HEK293 (cell line): ENCODE results near the gene CORT.

Experiments used
- GLI4 ChIP-seq: fragments of 450-650 bp; formaldehyde crosslinking; IDR thresholded peaks from 2 replicates; pipeline ENCODE4 v1.5.1; 2016; ENCODE audit warnings: missing biosample characterization, missing genetic modification characterization
- HOXC10 ChIP-seq: sonication (generic); formaldehyde crosslinking; IDR thresholded peaks from 2 replicates; pipeline ENCODE4 v1.8.1; 2023; ENCODE audit warnings: mild to moderate bottlenecking, missing genetic modification reagents
- HOXD13 ChIP-seq: sonication (generic); formaldehyde crosslinking; IDR thresholded peaks from 2 replicates; pipeline ENCODE4 v1.8.0; 2022; ENCODE audit warnings: missing genetic modification reagents, borderline replicate concordance
- KLF1 ChIP-seq: fragments of 450-650 bp; formaldehyde crosslinking; IDR thresholded peaks from 2 replicates; pipeline ENCODE4 v1.5.1; 2016; ENCODE audit warnings: missing biosample characterization, missing genetic modification characterization
- MEIS1 ChIP-seq: sonication (generic); formaldehyde crosslinking; IDR thresholded peaks from 2 replicates; pipeline ENCODE4 v1.8.1; 2022; ENCODE audit warnings: missing genetic modification reagents, mild to moderate bottlenecking, borderline replicate concordance
- MZF1 ChIP-seq: fragments of 450-650 bp; formaldehyde crosslinking; IDR thresholded peaks from 2 replicates; pipeline ENCODE4 v1.5.1; 2017; ENCODE audit warnings: missing biosample characterization, missing genetic modification characterization, borderline replicate concordance
- SP2 ChIP-seq: fragments of 450-650 bp; formaldehyde crosslinking; IDR thresholded peaks from 2 replicates; pipeline ENCODE4 v1.5.1; 2016; ENCODE audit warnings: missing biosample characterization, missing genetic modification characterization
- SP3 ChIP-seq: fragments of 450-650 bp; formaldehyde crosslinking; IDR thresholded peaks from 2 replicates; pipeline ENCODE4 v1.5.1; 2016; ENCODE audit warnings: missing biosample characterization, missing genetic modification characterization
- TRIM28 ChIP-seq: IDR thresholded peaks from 2 replicates; pipeline ENCODE4 v1.6.1; 2011; ENCODE audit warnings: low read length, control low read depth, borderline replicate concordance
- WT1 ChIP-seq: fragments of 450-650 bp; formaldehyde crosslinking; IDR thresholded peaks from 2 replicates; pipeline ENCODE4 v1.5.1; 2016; ENCODE audit warnings: missing biosample characterization, missing genetic modification characterization
- ZBTB7A ChIP-seq: fragments of 450-650 bp; formaldehyde crosslinking; IDR thresholded peaks from 2 replicates; pipeline ENCODE4 v1.5.1; 2016; ENCODE audit warnings: low read depth, missing biosample characterization, missing genetic modification characterization
- ZFHX2 ChIP-seq: fragments of 450-650 bp; formaldehyde crosslinking; conservative IDR thresholded peaks from 2 replicates; pipeline ENCODE4 v1.5.1; 2016; ENCODE audit warnings: missing biosample characterization, missing genetic modification characterization
- ZIC2 ChIP-seq: fragments of 450-650 bp; formaldehyde crosslinking; IDR thresholded peaks from 2 replicates; pipeline ENCODE4 v1.5.1; 2016; ENCODE audit warnings: missing biosample characterization, missing genetic modification characterization
- ZNF121 ChIP-seq: fragments of 450-650 bp; formaldehyde crosslinking; IDR thresholded peaks from 2 replicates; pipeline ENCODE4 v1.5.1; 2016; ENCODE audit warnings: missing biosample characterization, missing genetic modification characterization
- ZNF140 ChIP-seq: fragments of 450-650 bp; formaldehyde crosslinking; IDR thresholded peaks from 2 replicates; pipeline ENCODE4 v1.5.1; 2016; ENCODE audit warnings: missing biosample characterization, missing genetic modification characterization
- ZNF169 ChIP-seq: fragments of 450-650 bp; formaldehyde crosslinking; IDR thresholded peaks from 2 replicates; pipeline ENCODE4 v1.5.1; 2016; ENCODE audit warnings: missing biosample characterization, missing genetic modification characterization
- ZNF19 ChIP-seq: fragments of 450-650 bp; formaldehyde crosslinking; IDR thresholded peaks from 2 replicates; pipeline ENCODE4; 2016; ENCODE audit warnings: missing biosample characterization, missing genetic modification characterization, low read depth
- ZNF2 ChIP-seq: fragments of 450-650 bp; formaldehyde crosslinking; IDR thresholded peaks from 2 replicates; pipeline ENCODE4 v1.5.1; 2016; ENCODE audit warnings: missing biosample characterization, missing genetic modification characterization
- ZNF311 ChIP-seq: fragments of 450-650 bp; formaldehyde crosslinking; IDR thresholded peaks from 2 replicates; pipeline ENCODE4 v1.5.1; 2017; ENCODE audit warnings: missing biosample characterization, missing genetic modification characterization, borderline replicate concordance
- ZNF366 ChIP-seq: fragments of 450-650 bp; formaldehyde crosslinking; conservative IDR thresholded peaks from 2 replicates; pipeline ENCODE4 v1.5.1; 2016; ENCODE audit warnings: missing biosample characterization, missing genetic modification characterization
- ZNF37A ChIP-seq: fragments of 450-650 bp; IDR thresholded peaks from 2 replicates; pipeline ENCODE4 v1.5.1; 2018; ENCODE audit warnings: missing biosample characterization, missing genetic modification characterization
- ZNF416 ChIP-seq: fragments of 450-650 bp; formaldehyde crosslinking; IDR thresholded peaks from 2 replicates; pipeline ENCODE4 v1.5.1; 2016; ENCODE audit warnings: missing biosample characterization, missing genetic modification characterization
- ZNF423 ChIP-seq: fragments of 450-650 bp; formaldehyde crosslinking; IDR thresholded peaks from 2 replicates; pipeline ENCODE4 v1.5.1; 2016; ENCODE audit warnings: missing biosample characterization, missing genetic modification characterization
- ZNF514 ChIP-seq: fragments of 450-650 bp; formaldehyde crosslinking; IDR thresholded peaks from 2 replicates; pipeline ENCODE4 v1.5.1; 2016; ENCODE audit warnings: missing biosample characterization, missing genetic modification characterization
- ZNF548 ChIP-seq: fragments of 450-650 bp; formaldehyde crosslinking; IDR thresholded peaks from 2 replicates; pipeline ENCODE4 v1.5.1; 2016; ENCODE audit warnings: missing biosample characterization, missing genetic modification characterization
- ZNF560 ChIP-seq: fragments of 450-650 bp; formaldehyde crosslinking; IDR thresholded peaks from 2 replicates; pipeline ENCODE4 v1.5.1; 2017; ENCODE audit warnings: missing biosample characterization, missing genetic modification characterization, borderline replicate concordance
- ZXDB ChIP-seq: fragments of 450-650 bp; formaldehyde crosslinking; IDR thresholded peaks from 2 replicates; pipeline ENCODE4 v1.5.1; 2016; ENCODE audit warnings: missing biosample characterization, missing genetic modification characterization
- TF ChIP-seq, protein P1 (sequence below): fragments of 450-650 bp; formaldehyde crosslinking; IDR thresholded peaks from 2 replicates; pipeline ENCODE4 v1.5.1; 2016; ENCODE audit warnings: missing biosample characterization, missing genetic modification characterization, borderline replicate concordance
- TF ChIP-seq, protein P2 (sequence below): fragments of 450-650 bp; formaldehyde crosslinking; IDR thresholded peaks from 2 replicates; pipeline ENCODE4 v1.5.1; 2016; ENCODE audit warnings: missing biosample characterization, missing genetic modification characterization
- TF ChIP-seq, protein P3 (sequence below): fragments of 450-650 bp; formaldehyde crosslinking; IDR thresholded peaks from 2 replicates; pipeline ENCODE4 v1.5.1; 2017; ENCODE audit warnings: missing biosample characterization, missing genetic modification characterization
- TF ChIP-seq, protein P4 (sequence below): fragments of 450-650 bp; formaldehyde crosslinking; IDR thresholded peaks from 2 replicates; pipeline ENCODE4 v1.5.1; 2016; ENCODE audit warnings: missing biosample characterization, missing genetic modification characterization, low read depth

Gene CORT

DNA sequence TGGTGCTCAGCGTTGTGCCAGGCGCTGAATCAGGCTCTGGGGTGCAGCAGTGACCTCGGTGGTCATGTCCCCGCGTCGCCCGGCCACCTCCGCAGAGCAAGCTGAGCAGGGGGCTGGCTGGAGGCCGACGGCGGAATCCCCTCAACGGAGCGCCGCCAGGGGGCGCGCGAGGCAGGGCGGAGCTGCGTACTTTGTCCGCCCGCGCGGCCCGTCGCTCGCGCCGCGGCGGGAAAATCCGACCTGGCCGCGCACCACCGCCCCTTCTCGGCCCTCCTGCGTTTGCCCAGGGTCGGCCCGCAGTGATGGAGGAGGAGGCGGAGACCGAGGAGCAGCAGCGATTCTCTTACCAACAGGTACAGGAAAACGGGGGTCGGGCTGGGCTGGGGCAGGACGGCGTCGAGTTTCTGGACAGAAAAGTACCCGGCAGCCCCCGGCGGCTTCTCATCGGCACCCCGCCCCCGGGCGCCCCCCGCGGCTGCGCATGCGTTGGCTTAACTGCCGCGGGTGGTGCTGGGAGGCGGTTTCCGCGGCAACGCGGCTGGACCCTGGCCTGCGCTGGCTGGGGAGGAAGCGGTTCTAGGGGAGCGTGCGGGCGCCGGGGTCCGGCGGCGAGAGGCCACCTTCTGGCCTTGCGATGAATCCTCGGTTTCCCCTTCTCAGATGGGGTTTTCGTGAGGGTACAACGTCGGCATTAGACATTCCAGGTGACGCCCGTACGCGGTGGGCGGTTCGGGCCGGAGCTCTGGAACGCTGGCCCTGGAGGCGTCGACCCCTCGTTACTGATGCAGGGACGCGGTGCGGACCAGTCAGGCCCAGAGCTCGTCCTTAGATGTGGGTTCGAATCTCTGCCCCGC lies 19.4 kb upstream of the CORT start, which contains the start of gene CENPS (continued):
- TF ChIP-seq SP3 (tag by site-specific recombination): peak; percentile 74
- TF ChIP-seq SP2 (tag by site-specific recombination): peak; percentile 64
- TF ChIP-seq ZNF140: no peak
- peak; percentile 16 for TF ChIP-seq MZF1
- no peak for TF ChIP-seq ZNF19 (tag by site-specific recombination)
- TF ChIP-seq ZIC2 (tag by site-specific recombination): peak; percentile 35
- no peak for TF ChIP-seq GLI4
- peak; percentile 85 for TF ChIP-seq ZNF2
- TF ChIP-seq, protein P1, sequence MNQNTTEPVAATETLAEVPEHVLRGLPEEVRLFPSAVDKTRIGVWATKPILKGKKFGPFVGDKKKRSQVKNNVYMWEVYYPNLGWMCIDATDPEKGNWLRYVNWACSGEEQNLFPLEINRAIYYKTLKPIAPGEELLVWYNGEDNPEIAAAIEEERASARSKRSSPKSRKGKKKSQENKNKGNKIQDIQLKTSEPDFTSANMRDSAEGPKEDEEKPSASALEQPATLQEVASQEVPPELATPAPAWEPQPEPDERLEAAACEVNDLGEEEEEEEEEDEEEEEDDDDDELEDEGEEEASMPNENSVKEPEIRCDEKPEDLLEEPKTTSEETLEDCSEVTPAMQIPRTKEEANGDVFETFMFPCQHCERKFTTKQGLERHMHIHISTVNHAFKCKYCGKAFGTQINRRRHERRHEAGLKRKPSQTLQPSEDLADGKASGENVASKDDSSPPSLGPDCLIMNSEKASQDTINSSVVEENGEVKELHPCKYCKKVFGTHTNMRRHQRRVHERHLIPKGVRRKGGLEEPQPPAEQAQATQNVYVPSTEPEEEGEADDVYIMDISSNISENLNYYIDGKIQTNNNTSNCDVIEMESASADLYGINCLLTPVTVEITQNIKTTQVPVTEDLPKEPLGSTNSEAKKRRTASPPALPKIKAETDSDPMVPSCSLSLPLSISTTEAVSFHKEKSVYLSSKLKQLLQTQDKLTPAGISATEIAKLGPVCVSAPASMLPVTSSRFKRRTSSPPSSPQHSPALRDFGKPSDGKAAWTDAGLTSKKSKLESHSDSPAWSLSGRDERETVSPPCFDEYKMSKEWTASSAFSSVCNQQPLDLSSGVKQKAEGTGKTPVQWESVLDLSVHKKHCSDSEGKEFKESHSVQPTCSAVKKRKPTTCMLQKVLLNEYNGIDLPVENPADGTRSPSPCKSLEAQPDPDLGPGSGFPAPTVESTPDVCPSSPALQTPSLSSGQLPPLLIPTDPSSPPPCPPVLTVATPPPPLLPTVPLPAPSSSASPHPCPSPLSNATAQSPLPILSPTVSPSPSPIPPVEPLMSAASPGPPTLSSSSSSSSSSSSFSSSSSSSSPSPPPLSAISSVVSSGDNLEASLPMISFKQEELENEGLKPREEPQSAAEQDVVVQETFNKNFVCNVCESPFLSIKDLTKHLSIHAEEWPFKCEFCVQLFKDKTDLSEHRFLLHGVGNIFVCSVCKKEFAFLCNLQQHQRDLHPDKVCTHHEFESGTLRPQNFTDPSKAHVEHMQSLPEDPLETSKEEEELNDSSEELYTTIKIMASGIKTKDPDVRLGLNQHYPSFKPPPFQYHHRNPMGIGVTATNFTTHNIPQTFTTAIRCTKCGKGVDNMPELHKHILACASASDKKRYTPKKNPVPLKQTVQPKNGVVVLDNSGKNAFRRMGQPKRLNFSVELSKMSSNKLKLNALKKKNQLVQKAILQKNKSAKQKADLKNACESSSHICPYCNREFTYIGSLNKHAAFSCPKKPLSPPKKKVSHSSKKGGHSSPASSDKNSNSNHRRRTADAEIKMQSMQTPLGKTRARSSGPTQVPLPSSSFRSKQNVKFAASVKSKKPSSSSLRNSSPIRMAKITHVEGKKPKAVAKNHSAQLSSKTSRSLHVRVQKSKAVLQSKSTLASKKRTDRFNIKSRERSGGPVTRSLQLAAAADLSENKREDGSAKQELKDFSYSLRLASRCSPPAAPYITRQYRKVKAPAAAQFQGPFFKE: no peak
- no peak for TF ChIP-seq HOXD13
- TF ChIP-seq ZBTB7A: peak; percentile 90; the same call in 1 of the 2 replicates
- TF ChIP-seq ZXDB (tag by site-specific recombination): peak; percentile 94
- TF ChIP-seq, protein P2, sequence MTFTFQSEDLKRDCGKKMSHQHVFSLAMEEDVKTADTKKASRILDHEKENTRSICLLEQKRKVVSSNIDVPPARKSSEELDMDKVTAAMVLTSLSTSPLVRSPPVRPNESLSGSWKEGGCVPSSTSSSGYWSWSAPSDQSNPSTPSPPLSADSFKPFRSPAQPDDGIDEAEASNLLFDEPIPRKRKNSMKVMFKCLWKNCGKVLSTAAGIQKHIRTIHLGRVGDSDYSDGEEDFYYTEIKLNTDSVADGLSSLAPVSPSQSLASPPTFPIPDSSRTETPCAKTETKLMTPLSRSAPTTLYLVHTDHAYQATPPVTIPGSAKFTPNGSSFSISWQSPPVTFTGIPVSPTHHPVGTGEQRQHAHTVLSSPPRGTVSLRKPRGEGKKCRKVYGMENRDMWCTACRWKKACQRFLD (tag by site-specific recombination): no peak
- no peak for TF ChIP-seq ZNF548 (tag by site-specific recombination)
- TF ChIP-seq HOXC10 (CRISPR knock-in tag): no peak
- TF ChIP-seq, protein P3, sequence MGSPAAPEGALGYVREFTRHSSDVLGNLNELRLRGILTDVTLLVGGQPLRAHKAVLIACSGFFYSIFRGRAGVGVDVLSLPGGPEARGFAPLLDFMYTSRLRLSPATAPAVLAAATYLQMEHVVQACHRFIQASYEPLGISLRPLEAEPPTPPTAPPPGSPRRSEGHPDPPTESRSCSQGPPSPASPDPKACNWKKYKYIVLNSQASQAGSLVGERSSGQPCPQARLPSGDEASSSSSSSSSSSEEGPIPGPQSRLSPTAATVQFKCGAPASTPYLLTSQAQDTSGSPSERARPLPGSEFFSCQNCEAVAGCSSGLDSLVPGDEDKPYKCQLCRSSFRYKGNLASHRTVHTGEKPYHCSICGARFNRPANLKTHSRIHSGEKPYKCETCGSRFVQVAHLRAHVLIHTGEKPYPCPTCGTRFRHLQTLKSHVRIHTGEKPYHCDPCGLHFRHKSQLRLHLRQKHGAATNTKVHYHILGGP (tag by site-specific recombination): no peak
- peak; percentile 87 for TF ChIP-seq ZFHX2
- no peak for TF ChIP-seq ZNF514 (tag by site-specific recombination)
- TF ChIP-seq, protein P4, sequence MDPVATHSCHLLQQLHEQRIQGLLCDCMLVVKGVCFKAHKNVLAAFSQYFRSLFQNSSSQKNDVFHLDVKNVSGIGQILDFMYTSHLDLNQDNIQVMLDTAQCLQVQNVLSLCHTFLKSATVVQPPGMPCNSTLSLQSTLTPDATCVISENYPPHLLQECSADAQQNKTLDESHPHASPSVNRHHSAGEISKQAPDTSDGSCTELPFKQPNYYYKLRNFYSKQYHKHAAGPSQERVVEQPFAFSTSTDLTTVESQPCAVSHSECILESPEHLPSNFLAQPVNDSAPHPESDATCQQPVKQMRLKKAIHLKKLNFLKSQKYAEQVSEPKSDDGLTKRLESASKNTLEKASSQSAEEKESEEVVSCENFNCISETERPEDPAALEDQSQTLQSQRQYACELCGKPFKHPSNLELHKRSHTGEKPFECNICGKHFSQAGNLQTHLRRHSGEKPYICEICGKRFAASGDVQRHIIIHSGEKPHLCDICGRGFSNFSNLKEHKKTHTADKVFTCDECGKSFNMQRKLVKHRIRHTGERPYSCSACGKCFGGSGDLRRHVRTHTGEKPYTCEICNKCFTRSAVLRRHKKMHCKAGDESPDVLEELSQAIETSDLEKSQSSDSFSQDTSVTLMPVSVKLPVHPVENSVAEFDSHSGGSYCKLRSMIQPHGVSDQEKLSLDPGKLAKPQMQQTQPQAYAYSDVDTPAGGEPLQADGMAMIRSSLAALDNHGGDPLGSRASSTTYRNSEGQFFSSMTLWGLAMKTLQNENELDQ: no peak
- TF ChIP-seq ZNF121 (tag by site-specific recombination): no peak
- TF ChIP-seq ZNF169 (tag by site-specific recombination): no peak
- TF ChIP-seq TRIM28: 0 out of 2 replicates have a peak, but pooled peaks have one; percentile 31
- TF ChIP-seq ZNF560 (tag by site-specific recombination): no peak
- TF ChIP-seq MEIS1 (CRISPR knock-in tag): no peak
- no peak for TF ChIP-seq ZNF423 (tag by site-specific recombination)
- peak; percentile 84 for TF ChIP-seq KLF1 (tag by site-specific recombination)
- no peak for TF ChIP-seq ZNF37A (tag by site-specific recombination)
- TF ChIP-seq ZNF311 (tag by site-specific recombination): no peak
- no peak for TF ChIP-seq ZNF366 (tag by site-specific recombination)
- TF ChIP-seq ZNF416 (tag by site-specific recombination): no peak
- no peak; the same call in 1 of the 2 replicates for TF ChIP-seq WT1 (tag by site-specific recombination)
